ENCODE data around the gene CKS1B. TPM values are rescaled to one million over a fixed set of nuclear protein-coding genes. Genes with fewer than 3 reads are reported as not detected.
A peak's percentile ranks its signal among the peaks of the same experiment; 100 is the strongest.

The CKS1B gene
- polyA plus RNA-seq, 4 donors = 63.7 to 117 (median 75.6) TPM

DNA sequence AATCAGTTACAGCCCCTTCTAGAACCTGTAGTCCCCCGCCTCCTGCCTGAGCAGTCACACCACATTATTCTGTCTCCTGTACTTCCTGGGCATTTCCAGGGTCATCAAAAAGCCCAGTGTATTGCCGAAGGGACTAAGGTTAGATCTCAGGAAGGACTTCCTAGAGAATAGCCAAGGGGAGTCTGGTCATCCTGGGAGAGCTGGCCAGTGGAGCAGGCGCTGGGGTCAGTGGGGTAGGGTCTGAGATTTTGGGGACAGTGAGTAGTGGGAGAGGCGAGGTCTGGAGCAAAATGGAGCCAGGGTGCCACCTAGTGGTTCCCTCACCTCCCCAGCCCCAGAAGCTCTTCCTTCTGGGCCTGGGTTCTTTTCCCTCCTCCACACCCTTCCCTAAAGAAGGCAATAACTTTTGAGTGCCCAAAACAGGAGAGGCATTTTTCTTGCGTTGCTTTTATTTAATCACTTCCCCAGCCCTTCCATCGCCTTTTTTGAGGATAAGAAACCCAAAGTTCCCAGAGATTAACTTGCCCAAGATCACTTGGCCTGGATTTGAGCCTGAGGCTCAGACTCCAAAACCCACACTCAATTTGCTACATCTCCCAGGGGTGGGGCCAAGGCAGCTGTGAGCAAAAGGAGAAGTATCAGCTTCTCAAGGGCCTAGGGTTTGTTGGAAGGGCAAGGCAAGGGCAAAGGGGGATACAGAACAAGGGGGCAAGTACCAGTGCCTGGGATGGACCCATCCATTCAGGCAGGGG is 30.7 kb upstream of the CKS1B start:
- Histone ChIP-seq H3K36me3 (ENCODE audit: control insufficient read depth in 3 of 3, insufficient read depth in 2 of 3, low read depth in 1 of 3, low read length in 3 of 3) (peaks cover 3 to 41% (median 7%) of the 10 kb centered on the region in 3 donors), H3K9me3 (ENCODE audit: control insufficient read depth in 2 of 2, insufficient read depth in 1 of 2, low read depth in 1 of 2, low read length in 1 of 2) (no peaks in the 10 kb centered on the region), H3K27ac (ENCODE audit: low read depth in 1 of 3, low read length in 2 of 3) (peak overlapping the region; percentile 38 to 83 (median 78)), H3K27me3 (ENCODE audit: control insufficient read depth in 3 of 3, insufficient read depth in 3 of 3, low read length in 3 of 3) (no peaks in the 10 kb centered on the region), H3K4me1 (ENCODE audit: control insufficient read depth in 3 of 3, insufficient read depth in 2 of 3, low read depth in 1 of 3, low read length in 2 of 3) (peaks cover 4 to 40% (median 17%) of the 10 kb centered on the region in 3 donors), H3K4me3 (ENCODE audit: low read depth in 1 of 3, low read length in 3 of 3) (no peak overlapping the region)
- no peak for FAIRE-seq
- 26 to 33% (median 28%) methylated on average over 6 of the region's 6 CpGs for WGBS, 3 donors
- peak; percentile 57 to 63 for DNase-seq

GRCh38 chr1:154944401-154945159 is 29.9 kb upstream of the CKS1B start:
- Histone ChIP-seq H3K27ac (ENCODE audit: low read depth in 1 of 3, low read length in 2 of 3) (peak overlapping the region; percentile 34 to 83 (median 78)), H3K4me1 (ENCODE audit: control insufficient read depth in 3 of 3, insufficient read depth in 2 of 3, low read depth in 1 of 3, low read length in 2 of 3) (peaks cover 4 to 40% (median 14%) of the 10 kb centered on the region in 3 donors), H3K27me3 (ENCODE audit: control insufficient read depth in 3 of 3, insufficient read depth in 3 of 3, low read length in 3 of 3) (no peaks in the 10 kb centered on the region), H3K4me3 (ENCODE audit: low read depth in 1 of 3, low read length in 3 of 3) (no peak overlapping the region), H3K9me3 (ENCODE audit: control insufficient read depth in 2 of 2, insufficient read depth in 1 of 2, low read depth in 1 of 2, low read length in 1 of 2) (no peaks in the 10 kb centered on the region), H3K36me3 (ENCODE audit: control insufficient read depth in 3 of 3, insufficient read depth in 2 of 3, low read depth in 1 of 3, low read length in 3 of 3) (peaks cover 3 to 41% (median 7%) of the 10 kb centered on the region in 3 donors)
- FAIRE-seq = no peak
- DNase-seq = peak; percentile 89 to 93
- 16 to 43% (median 23%) methylated on average over 9 of the region's 9 CpGs for WGBS, 3 donors

- FAIRE-seq (no peak), DNase-seq (no peak)
- WGBS, 3 donors = 71 to 83% (median 76%) methylated on average over 15 of the region's 15 CpGs
- Histone ChIP-seq H3K36me3 (ENCODE audit: control insufficient read depth in 3 of 3, insufficient read depth in 2 of 3, low read depth in 1 of 3, low read length in 3 of 3) (peaks cover 3 to 44% (median 7%) of the 10 kb centered on the region in 3 donors), H3K4me3 (ENCODE audit: low read depth in 1 of 3, low read length in 3 of 3) (no peak overlapping the region), H3K4me1 (ENCODE audit: control insufficient read depth in 3 of 3, insufficient read depth in 2 of 3, low read depth in 1 of 3, low read length in 2 of 3) (peaks cover 4 to 38% (median 11%) of the 10 kb centered on the region in 3 donors), H3K27ac (ENCODE audit: low read depth in 1 of 3, low read length in 2 of 3) (peak overlapping the region in 2 of 3 donors; percentile 78 to 83), H3K9me3 (ENCODE audit: control insufficient read depth in 2 of 2, insufficient read depth in 1 of 2, low read depth in 1 of 2, low read length in 1 of 2) (no peaks in the 10 kb centered on the region), H3K27me3 (ENCODE audit: control insufficient read depth in 3 of 3, insufficient read depth in 3 of 3, low read length in 3 of 3) (no peaks in the 10 kb centered on the region)
Measured at GRCh38 chr1:154945160-154945961, 29.1 kb upstream of the CKS1B start.

GRCh38 chr1:154945962-154946850 is 28.3 kb upstream of the CKS1B start:
- no peaks in the 10 kb centered on the region for H3K9me3 ChIP-seq (ENCODE audit: control insufficient read depth in 2 of 2, insufficient read depth in 1 of 2, low read depth in 1 of 2, low read length in 1 of 2)
- H3K27ac ChIP-seq (ENCODE audit: low read depth in 1 of 3, low read length in 2 of 3) = peak overlapping the region in 1 of 3 donors; percentile 13
- no peak for FAIRE-seq
- no peaks in the 10 kb centered on the region for H3K27me3 ChIP-seq (ENCODE audit: control insufficient read depth in 3 of 3, insufficient read depth in 3 of 3, low read length in 3 of 3)
- no peak for DNase-seq
- no peak overlapping the region for H3K4me3 ChIP-seq (ENCODE audit: low read depth in 1 of 3, low read length in 3 of 3)
- peaks cover 7 to 53% (median 8%) of the 10 kb centered on the region in 3 donors for H3K36me3 ChIP-seq (ENCODE audit: control insufficient read depth in 3 of 3, insufficient read depth in 2 of 3, low read depth in 1 of 3, low read length in 3 of 3)
- H3K4me1 ChIP-seq (ENCODE audit: control insufficient read depth in 3 of 3, insufficient read depth in 2 of 3, low read depth in 1 of 3, low read length in 2 of 3) = peaks cover 4 to 31% (median 11%) of the 10 kb centered on the region in 3 donors
- 83 to 89% (median 88%) methylated on average over 17 of the region's 17 CpGs for WGBS, 3 donors

GRCh38 chr1:154948079-154948478 is 26.4 kb upstream of the CKS1B start:
- no peak overlapping the region for H3K4me3 ChIP-seq (ENCODE audit: low read depth in 1 of 3, low read length in 3 of 3)
- DNase-seq (no peak), FAIRE-seq (no peak)
- peaks cover 7 to 64% (median 8%) of the 10 kb centered on the region in 3 donors for H3K36me3 ChIP-seq (ENCODE audit: control insufficient read depth in 3 of 3, insufficient read depth in 2 of 3, low read depth in 1 of 3, low read length in 3 of 3)
- no peaks in the 10 kb centered on the region for H3K9me3 ChIP-seq (ENCODE audit: control insufficient read depth in 2 of 2, insufficient read depth in 1 of 2, low read depth in 1 of 2, low read length in 1 of 2)
- peaks cover 5 to 31% (median 6%) of the 10 kb centered on the region in 3 donors for H3K4me1 ChIP-seq (ENCODE audit: control insufficient read depth in 3 of 3, insufficient read depth in 2 of 3, low read depth in 1 of 3, low read length in 2 of 3)
- H3K27me3 ChIP-seq (ENCODE audit: control insufficient read depth in 3 of 3, insufficient read depth in 3 of 3, low read length in 3 of 3) = no peaks in the 10 kb centered on the region
- WGBS, 3 donors = 94 to 98% (median 95%) methylated on average over 11 of the region's 11 CpGs
- H3K27ac ChIP-seq (ENCODE audit: low read depth in 1 of 3, low read length in 2 of 3) = no peak overlapping the region

DNA sequence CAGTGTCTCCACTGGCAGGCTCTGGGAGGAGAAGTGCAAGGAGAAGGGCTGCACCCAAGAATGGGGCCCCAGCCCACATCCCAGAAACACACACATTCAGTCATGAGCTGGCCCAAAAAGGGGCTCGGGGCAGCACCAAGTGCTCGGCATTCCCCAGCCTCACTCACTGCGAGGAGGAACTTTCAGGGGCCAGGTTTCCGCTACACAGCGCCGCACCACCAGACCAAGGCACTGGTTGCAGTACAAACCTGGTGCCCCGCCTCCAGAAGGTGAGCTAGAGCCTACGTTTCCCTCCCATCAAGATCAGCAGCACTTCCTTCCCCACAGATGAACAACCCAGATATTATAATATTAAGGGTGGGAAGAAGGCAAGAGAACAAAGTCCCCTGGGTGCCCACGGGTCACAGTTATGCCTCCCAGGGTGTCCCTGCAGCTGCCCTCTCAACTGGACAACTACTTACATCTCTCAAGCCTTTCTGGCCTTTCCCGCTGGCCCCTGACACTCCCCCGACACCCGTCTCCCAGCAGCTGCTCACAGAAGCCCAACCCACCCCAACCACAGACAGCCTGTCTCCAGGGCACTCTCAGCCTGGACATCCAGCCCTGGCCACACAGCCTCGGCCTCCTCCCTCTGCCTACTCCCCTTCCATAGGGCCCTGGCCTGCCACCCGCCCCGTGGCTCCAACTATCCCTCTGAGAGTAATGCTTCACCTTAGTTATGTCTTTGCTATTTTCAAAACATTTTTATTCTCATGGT is 22.4 kb upstream of the CKS1B start:
- peak in 1 of 2 donors; percentile 40 for DNase-seq
- 64 to 66% (median 64%) methylated on average over 15 of the region's 15 CpGs for WGBS, 3 donors

GRCh38 chr1:154952664-154953063 is 21.8 kb upstream of the CKS1B start:
- 72 to 77% (median 75%) methylated on average over 6 of the region's 6 CpGs for WGBS, 3 donors
- peak overlapping the region in 1 of 3 donors; percentile 59 for H3K27ac ChIP-seq (ENCODE audit: low read depth in 1 of 3, low read length in 2 of 3)
- H3K4me3 ChIP-seq (ENCODE audit: low read depth in 1 of 3, low read length in 3 of 3) = no peak overlapping the region
- peaks cover 4 to 30% (median 10%) of the 10 kb centered on the region in 3 donors for H3K4me1 ChIP-seq (ENCODE audit: control insufficient read depth in 3 of 3, insufficient read depth in 2 of 3, low read depth in 1 of 3, low read length in 2 of 3)
- H3K36me3 ChIP-seq (ENCODE audit: control insufficient read depth in 3 of 3, insufficient read depth in 2 of 3, low read depth in 1 of 3, low read length in 3 of 3) = peaks cover 0 to 45% (median 8%) of the 10 kb centered on the region in 3 donors
- FAIRE-seq = no peak
- no peak for DNase-seq
- no peaks in the 10 kb centered on the region for H3K9me3 ChIP-seq (ENCODE audit: control insufficient read depth in 2 of 2, insufficient read depth in 1 of 2, low read depth in 1 of 2, low read length in 1 of 2)
- H3K27me3 ChIP-seq (ENCODE audit: control insufficient read depth in 3 of 3, insufficient read depth in 3 of 3, low read length in 3 of 3) = no peaks in the 10 kb centered on the region

More for the DNA sequence above, 22.4 kb upstream of the CKS1B start:
- no peaks in the 10 kb centered on the region for H3K9me3 ChIP-seq (ENCODE audit: control insufficient read depth in 2 of 2, insufficient read depth in 1 of 2, low read depth in 1 of 2, low read length in 1 of 2)
- no peak overlapping the region for H3K4me3 ChIP-seq (ENCODE audit: low read depth in 1 of 3, low read length in 3 of 3)
- peaks cover 4 to 26% (median 10%) of the 10 kb centered on the region in 3 donors for H3K4me1 ChIP-seq (ENCODE audit: control insufficient read depth in 3 of 3, insufficient read depth in 2 of 3, low read depth in 1 of 3, low read length in 2 of 3)
- no peak for FAIRE-seq
- H3K36me3 ChIP-seq (ENCODE audit: control insufficient read depth in 3 of 3, insufficient read depth in 2 of 3, low read depth in 1 of 3, low read length in 3 of 3) = peaks cover 0 to 51% (median 8%) of the 10 kb centered on the region in 3 donors
- H3K27me3 ChIP-seq (ENCODE audit: control insufficient read depth in 3 of 3, insufficient read depth in 3 of 3, low read length in 3 of 3) = no peaks in the 10 kb centered on the region
- H3K27ac ChIP-seq (ENCODE audit: low read depth in 1 of 3, low read length in 2 of 3) = peak overlapping the region in 1 of 3 donors; percentile 59

All from small intestine (tissue), 7 donors.